GM19099 (cell line): ENCODE measurements around the gene CEND1.

Source experiments
- POLR2A ChIP-seq: IDR thresholded peaks from 3 replicates; pipeline ENCODE4 v1.6.1; 2011; ENCODE audit warnings: low read depth; ENCODE audit not compliant: insufficient read length; ENCODE audit errors: extremely low read depth

Gene CEND1

GRCh38 chr11:762421-763072 lies 27.3 kb downstream of the CEND1 start:
- TF ChIP-seq POLR2A = no peak

DNA sequence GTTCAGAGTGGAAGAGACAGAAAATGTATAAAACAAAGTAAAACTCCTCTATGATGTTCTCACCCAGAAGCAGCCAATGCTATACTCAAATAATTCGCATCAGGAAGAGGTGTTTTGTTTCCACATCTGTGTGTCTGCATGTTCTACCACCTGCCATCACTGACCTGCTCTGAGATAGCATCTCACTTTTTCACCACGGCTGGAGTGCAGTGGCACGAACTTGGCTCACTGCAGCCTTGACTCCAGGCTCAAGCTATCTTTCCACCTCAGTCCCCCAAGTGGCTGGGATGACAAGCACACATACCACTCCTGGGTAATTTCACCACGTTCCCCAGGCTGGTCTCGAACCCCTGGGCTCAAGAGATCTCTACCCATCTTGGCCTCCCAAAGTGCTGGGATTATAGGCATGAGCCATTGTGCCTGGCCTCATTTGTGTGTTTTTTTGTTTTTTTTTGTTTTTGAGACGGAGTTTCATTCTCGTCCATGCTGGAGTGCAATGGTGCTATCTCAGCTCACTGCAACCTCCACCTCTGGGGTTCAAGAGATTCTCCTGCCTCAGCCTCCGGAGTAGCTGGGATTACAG lies 28.3 kb downstream of the CEND1 start:
- TF ChIP-seq POLR2A = no peak

DNA sequence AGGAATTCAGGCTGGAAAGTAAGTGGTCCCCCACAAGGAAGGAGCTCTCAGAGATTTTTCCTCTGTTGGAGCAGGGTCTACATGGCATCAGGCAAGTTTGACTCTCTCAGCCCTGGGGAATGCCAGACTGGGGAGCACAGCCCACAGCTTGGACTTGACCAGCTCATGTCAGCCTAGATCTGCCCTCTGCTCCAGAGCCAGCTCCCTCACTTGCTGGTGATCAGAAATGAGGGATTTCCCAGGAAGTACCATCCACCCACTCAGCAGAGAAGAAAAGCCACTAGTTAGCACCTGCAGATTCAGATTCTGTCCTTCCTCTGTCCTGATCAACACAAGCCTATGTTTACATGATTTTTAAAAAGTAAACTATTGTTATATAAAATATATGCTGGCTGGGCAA lies 29.7 kb downstream of the CEND1 start:
- TF ChIP-seq POLR2A = no peak

GRCh38 chr11:749731-750130 lies 40.2 kb downstream of the CEND1 start:
- TF ChIP-seq POLR2A = no peak

DNA sequence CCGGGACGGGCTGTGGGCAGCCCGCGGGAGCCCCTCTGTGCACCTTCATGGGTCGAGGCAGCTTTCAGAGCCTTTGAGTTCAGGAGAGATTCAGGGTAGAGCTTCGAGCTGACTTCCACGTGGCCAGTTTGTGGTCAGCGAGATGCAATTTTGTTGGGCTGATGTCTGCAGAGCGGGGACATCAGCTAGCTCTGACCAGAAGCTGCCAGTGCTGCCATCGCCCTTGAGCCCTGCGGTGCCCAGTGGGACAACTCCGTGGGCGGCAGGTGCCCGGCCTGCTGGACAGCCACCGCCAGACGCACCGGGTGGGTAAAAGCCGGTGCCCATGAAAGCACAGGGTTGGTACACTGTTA lies 41.9 kb downstream of the CEND1 start:
- no peak for TF ChIP-seq POLR2A

GRCh38 chr11:747158-748006 lies 42.5 kb downstream of the CEND1 start, which contains the start of gene TALDO1:
TALDO1 (plus strand) TSS chr11:747464; CDS start chr11:747482, 18 bp downstream.
- peak; percentile 66 for TF ChIP-seq POLR2A

DNA sequence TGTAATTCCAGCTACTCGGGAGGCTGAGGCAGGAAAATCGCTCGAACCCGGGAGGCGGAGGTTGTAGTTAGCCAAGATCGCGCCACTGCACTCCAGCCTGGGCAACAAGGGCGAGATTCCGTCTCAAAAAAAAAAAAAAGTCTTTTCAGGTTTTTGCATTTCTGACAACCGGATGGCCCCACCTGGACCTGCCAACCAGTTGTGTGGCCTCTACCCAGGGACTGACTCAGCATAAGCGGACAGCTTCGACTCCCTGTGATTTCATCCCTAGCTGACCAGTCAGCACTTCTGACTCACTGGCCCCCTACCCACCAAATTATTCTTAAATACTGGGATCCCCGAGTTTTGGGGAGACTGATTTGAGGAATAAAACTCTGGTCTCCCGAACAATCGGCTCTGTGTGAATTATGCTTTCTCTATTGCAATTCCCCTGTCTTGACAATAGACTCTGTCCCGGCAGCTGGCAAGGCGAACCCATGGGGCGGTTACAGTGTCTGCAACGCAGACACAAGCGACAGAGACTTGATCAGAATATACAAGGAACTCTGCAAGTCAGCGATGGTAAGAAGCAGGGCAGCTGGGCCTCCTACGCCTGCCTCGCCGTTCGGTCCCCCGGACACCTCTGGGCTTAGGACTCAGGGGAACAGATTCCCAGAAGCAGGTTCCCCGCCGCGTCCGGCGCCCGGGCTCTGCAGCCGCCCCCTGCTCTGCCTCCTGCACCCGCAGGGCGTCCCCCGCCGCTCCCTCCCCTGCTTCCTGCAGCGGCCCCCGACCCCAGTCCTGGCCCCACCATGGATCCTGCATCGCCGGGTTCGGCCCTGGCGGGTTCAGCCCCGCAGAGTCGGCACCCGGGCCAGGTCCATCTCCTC lies 43.4 kb downstream of the CEND1 start:
- TF ChIP-seq POLR2A = no peak

- TF ChIP-seq POLR2A = no peak
Observed at GRCh38 chr11:745428-745827, 44.5 kb downstream of the CEND1 start.

GRCh38 chr11:742571-743201 lies 47.2 kb downstream of the CEND1 start:
- no peak for TF ChIP-seq POLR2A

GRCh38 chr11:742156-742546 lies 47.7 kb downstream of the CEND1 start:
- no peak for TF ChIP-seq POLR2A

- no peak for TF ChIP-seq POLR2A
Observed at GRCh38 chr11:737366-737765, 52.5 kb downstream of the CEND1 start.
